ENCODE measurements around the gene FMN1.

FMN1 gene

DNA sequence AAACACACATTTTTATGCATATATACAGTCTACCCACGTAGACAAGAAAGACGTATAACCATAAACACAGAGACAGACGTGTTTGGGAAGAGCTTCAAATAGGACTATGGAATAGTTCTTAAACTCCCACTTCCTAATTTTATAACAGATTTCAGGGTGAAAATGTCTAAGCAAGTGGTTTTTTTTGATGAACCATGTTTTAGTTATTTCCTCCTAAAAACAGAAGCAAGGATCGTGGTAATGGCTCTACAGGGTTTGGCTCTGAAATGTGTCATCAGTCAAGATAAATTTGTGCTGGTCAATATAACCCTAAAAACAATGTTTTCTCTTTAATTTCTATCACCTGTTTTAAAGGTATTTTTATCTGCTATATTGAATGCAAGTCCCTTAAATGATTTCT is 58.2 kb downstream of the FMN1 start:
- TF ChIP-seq, protein P1, sequence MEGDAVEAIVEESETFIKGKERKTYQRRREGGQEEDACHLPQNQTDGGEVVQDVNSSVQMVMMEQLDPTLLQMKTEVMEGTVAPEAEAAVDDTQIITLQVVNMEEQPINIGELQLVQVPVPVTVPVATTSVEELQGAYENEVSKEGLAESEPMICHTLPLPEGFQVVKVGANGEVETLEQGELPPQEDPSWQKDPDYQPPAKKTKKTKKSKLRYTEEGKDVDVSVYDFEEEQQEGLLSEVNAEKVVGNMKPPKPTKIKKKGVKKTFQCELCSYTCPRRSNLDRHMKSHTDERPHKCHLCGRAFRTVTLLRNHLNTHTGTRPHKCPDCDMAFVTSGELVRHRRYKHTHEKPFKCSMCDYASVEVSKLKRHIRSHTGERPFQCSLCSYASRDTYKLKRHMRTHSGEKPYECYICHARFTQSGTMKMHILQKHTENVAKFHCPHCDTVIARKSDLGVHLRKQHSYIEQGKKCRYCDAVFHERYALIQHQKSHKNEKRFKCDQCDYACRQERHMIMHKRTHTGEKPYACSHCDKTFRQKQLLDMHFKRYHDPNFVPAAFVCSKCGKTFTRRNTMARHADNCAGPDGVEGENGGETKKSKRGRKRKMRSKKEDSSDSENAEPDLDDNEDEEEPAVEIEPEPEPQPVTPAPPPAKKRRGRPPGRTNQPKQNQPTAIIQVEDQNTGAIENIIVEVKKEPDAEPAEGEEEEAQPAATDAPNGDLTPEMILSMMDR (IDR thresholded peaks at IDR 0.05) = no peak
- Histone ChIP-seq H3K36me3 (no peaks in the 10 kb centered on the region), H3K4me1 (no peaks in the 10 kb centered on the region), H3K4me3 (no peak overlapping the region), H3K27ac (no peak overlapping the region), H3K27me3 (no peaks in the 10 kb centered on the region), H3K9me3 (no peaks in the 10 kb centered on the region)
- intact Hi-C loops (cut with DNase I; ENCODE audit: low total_unique reads) = no loop called here
- no peak for DNase-seq

DNA sequence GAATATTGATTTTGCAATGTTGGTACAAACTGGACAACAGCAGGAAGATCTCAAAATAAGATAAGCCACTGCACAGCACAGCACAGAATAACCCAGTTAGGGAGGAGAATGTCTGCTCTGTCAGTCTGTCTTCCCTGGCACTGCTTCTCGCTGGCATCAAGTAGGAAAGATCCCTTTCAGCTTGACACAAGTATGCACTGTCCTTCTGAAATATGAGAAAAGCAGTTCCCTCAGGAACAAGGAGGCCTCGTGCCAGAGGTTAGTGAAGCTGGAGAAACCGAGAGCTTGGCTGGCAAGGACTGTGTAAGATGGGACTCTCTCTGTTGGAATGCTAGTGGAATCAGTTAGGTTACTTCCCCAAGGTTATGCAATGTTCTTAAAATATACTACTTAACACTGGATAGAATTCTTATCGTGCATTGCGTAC is 59.1 kb downstream of the FMN1 start:
- no peaks in the 10 kb centered on the region for H3K4me1 ChIP-seq
- DNase-seq = no peak
- no peaks in the 10 kb centered on the region for H3K36me3 ChIP-seq
- intact Hi-C loops (cut with DNase I; ENCODE audit: low total_unique reads) = no loop called here
- no peak overlapping the region for H3K27ac ChIP-seq
- TF ChIP-seq, protein P1 (IDR thresholded peaks at IDR 0.05) = no peak
- H3K9me3 ChIP-seq = no peaks in the 10 kb centered on the region
- H3K4me3 ChIP-seq = no peak overlapping the region
- H3K27me3 ChIP-seq = no peaks in the 10 kb centered on the region

DNA sequence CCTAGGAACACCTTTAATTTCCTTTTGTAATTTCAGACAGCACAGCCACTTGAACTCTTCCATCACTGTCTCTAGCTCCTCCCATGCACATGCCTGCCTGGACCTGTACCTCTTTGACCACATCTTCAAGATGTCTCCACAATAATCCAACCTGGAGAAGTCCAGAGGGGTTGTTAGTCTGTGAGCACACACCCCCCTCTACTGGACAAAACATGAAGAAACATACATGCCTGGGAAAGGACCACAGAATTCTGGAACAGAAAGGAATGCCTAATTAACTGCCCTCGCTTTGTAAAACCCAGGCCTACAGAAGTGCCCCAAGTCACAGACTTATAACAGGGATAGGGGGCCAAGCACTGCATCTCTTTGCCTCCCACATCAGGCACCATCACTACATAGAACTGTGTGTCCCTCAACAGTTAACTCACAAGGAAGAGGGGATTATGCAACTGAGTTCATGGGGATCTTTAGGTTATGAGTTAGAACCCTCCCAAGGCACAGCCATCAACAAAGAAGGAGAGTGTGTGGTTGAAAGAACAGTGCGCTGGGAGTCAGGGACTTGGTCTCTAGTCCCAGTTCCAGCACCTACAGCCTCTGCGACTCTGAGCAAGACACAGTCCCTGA is 61.7 kb downstream of the FMN1 start:
- TF ChIP-seq, protein P1 (IDR thresholded peaks at IDR 0.05) = peak; percentile 18 to 29
- DNase-seq = no peak
- H3K4me1 ChIP-seq = no peaks in the 10 kb centered on the region
- intact Hi-C loops (cut with DNase I; ENCODE audit: low total_unique reads) = no loop called here
- no peak overlapping the region for H3K4me3 ChIP-seq
- no peak overlapping the region for H3K27ac ChIP-seq
- H3K36me3 ChIP-seq = no peaks in the 10 kb centered on the region
- H3K27me3 ChIP-seq = no peaks in the 10 kb centered on the region
- no peaks in the 10 kb centered on the region for H3K9me3 ChIP-seq

DNA sequence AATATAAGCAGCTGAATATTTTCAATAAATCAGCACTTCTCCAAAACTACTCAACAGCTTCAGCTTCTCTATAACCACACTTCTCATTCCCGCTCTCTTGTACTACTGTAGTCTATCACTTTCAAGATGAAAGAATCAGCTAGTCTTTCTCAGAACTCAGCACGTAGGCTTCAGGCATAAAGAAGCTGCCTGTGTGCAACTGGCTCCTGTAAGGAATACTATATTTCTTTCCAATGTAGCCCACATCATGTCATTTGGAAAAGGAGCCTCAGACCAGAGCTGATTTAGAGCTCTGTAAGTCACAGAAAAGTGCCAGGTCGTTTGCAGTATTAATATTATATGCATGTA is 62.3 kb downstream of the FMN1 start:
- Histone ChIP-seq H3K27me3 (no peaks in the 10 kb centered on the region), H3K9me3 (no peaks in the 10 kb centered on the region), H3K27ac (no peak overlapping the region), H3K4me3 (no peak overlapping the region), H3K36me3 (no peaks in the 10 kb centered on the region), H3K4me1 (no peaks in the 10 kb centered on the region)
- intact Hi-C loops (cut with DNase I; ENCODE audit: low total_unique reads) = no loop called here
- TF ChIP-seq, protein P1 (IDR thresholded peaks at IDR 0.05) = no peak
- no peak for DNase-seq

DNA sequence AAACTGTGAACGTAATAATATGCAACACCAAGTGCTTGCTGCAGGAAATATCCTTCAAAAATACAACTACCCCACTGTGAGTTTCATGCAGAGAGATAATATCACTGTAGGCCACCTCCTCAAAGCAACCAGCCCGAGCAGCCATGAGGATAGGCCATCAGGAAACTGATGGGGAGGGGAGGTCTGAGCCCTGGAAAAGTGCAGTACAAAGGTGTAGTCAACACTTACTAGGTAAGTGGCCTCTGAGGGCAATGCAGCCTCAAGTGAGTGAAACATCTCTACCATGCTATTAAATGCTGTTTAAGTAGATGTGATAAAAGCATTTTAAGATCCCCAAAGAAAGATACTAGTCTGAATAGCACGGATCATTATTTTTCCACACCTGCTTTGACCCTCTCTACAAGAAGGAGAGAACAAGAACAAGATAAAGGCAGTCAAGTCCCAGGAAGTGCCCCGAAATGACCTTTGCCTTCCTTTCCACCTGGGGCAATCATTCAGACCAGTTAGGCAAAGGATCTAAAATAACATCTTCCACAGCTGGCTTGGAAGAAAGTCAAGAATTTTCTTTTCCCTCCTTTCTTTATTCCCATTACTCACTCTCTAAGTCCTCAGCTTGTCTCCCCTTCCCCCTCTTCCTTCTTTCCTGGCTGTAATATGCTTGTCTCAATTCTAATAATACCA is 62.8 kb downstream of the FMN1 start:
- no peak overlapping the region for H3K27ac ChIP-seq
- no peaks in the 10 kb centered on the region for H3K36me3 ChIP-seq
- intact Hi-C loops (cut with DNase I; ENCODE audit: low total_unique reads) = no loop called here
- TF ChIP-seq, protein P1 (IDR thresholded peaks at IDR 0.05) = no peak
- H3K4me3 ChIP-seq = no peak overlapping the region
- H3K9me3 ChIP-seq = no peaks in the 10 kb centered on the region
- H3K27me3 ChIP-seq = no peaks in the 10 kb centered on the region
- peaks cover 0 to 2% (median 0%) of the 10 kb centered on the region in 4 donors for H3K4me1 ChIP-seq
- no peak for DNase-seq
